HCT116 (cell line): ENCODE results near the gene C1QTNF12. TPM values are rescaled to one million over a fixed set of nuclear protein-coding genes. Genes with fewer than 3 reads are reported as not detected.

Experiments used
- ATAC-seq: fragments of 200-7000 bp; cut with Tn5 transposase; 2 replicates; pipeline ENCODE4 v1.9.1; 2020; ENCODE audit warnings: mild to moderate bottlenecking, moderate library complexity
- BruUV-seq: library from RNA; stranded (reverse); fragments of 400-500 nt; replicated peaks from 2 replicates; lab custom pipeline; 2021; lab: Mats Ljungman, UMichigan
- CTCF ChIA-PET: fragments of 300-600 bp; sonication (Branson Sonifier 250); formaldehyde crosslinking; loops from one replicate; lab custom pipeline; 2021; ENCODE audit warnings: antibody characterized with exemption; lab: Charles Lee
- POLR2A ChIA-PET: fragments of 300-600, 350-600 bp; sonication (Branson Sonifier 250); formaldehyde crosslinking; loops from one replicate; lab custom pipeline; 2021; ENCODE audit warnings: antibody characterized with exemption; lab: Charles Lee
- RAD21 ChIA-PET, 2 experiments: fragments of 300-600 bp; sonication (Branson Sonifier 250); formaldehyde crosslinking; loops; one replicate each; lab custom pipeline; 2023; ENCODE audit warnings: low total read pairs in 2 of 2; ENCODE audit not compliant: uncharacterized antibody in 2 of 2, unreplicated experiment in 2 of 2, low non-redundant PET in 1 of 2; lab: Charles Lee
- DNase-seq: peaks from one replicate; pipeline ENCODE4 v3.0.0-alpha.2; 2010; ENCODE audit warnings: low read depth, low spot score
- H2AFZ ChIP-seq: fragments of 200-600 bp; shearing (Covaris generic), sonication (generic); 2 replicates; pipeline ENCODE4 v1.6.1; 2017; ENCODE audit warnings: low read depth, mixed run types, mixed read lengths, antibody characterized with exemption, low read length; ENCODE audit not compliant: poor library complexity, severe bottlenecking
- H3K27ac ChIP-seq: 2 replicates; pipeline ENCODE4 v1.5.1; 2012; ENCODE audit warnings: low read depth, low read length
- H3K27me3 ChIP-seq: fragments of 200-600 bp; sonication (generic); 2 replicates; pipeline ENCODE4 v1.6.1; 2016; ENCODE audit warnings: mixed run types, low read length, mixed read lengths; ENCODE audit not compliant: insufficient read depth
- H3K36me3 ChIP-seq, 2 experiments: fragments of 200-500 bp in 1 of 2; fragments of 200-600 bp in 1 of 2; sonication (Bioruptor generic) in 1 of 2; sonication (generic) in 1 of 2; 2 replicates each; pipeline versions ENCODE4 v1.5.1 to v1.6.1; 2014 to 2016; ENCODE audit warnings: low read length in 2 of 2, inconsistent platforms in 1 of 2, mixed read lengths in 1 of 2, mixed run types in 1 of 2; ENCODE audit not compliant: insufficient read depth in 2 of 2, control insufficient read depth in 1 of 2
- H3K4me1 ChIP-seq, 2 experiments: fragments of 200-600 bp in 1 of 2; sonication (generic) in 1 of 2; 2 replicates each; pipeline versions ENCODE4 v1.5.1 to v1.6.1; 2012 to 2017; ENCODE audit warnings: low read length in 2 of 2, inconsistent platforms in 1 of 2, mild to moderate bottlenecking in 1 of 2, mixed read lengths in 1 of 2, mixed run types in 1 of 2, moderate library complexity in 1 of 2; ENCODE audit not compliant: insufficient read depth in 2 of 2, control insufficient read depth in 1 of 2
- H3K4me2 ChIP-seq: fragments of 200-600 bp; sonication (generic); 2 replicates; pipeline ENCODE4 v1.6.1; 2017; ENCODE audit warnings: mixed run types, low read length, mixed read lengths
- H3K4me3 ChIP-seq, 2 experiments: fragments of 200-600 bp in 1 of 2; sonication (generic) in 1 of 2; replicated peaks in 1 of 2; 2 replicates each; pipeline ENCODE4 v1.5.1; 2011 to 2016; ENCODE audit warnings: low read length in 2 of 2, control low read depth in 1 of 2, low read depth in 1 of 2, mild to moderate bottlenecking in 1 of 2, mixed read lengths in 1 of 2, mixed run types in 1 of 2
- H3K79me2 ChIP-seq: fragments of 200-600 bp; sonication (generic); 2 replicates; pipeline ENCODE4 v1.6.1; 2017; ENCODE audit warnings: mild to moderate bottlenecking, mixed run types, low read length, moderate library complexity, mixed read lengths; ENCODE audit not compliant: insufficient read depth
- H3K9ac ChIP-seq: fragments of 200-600 bp; sonication (generic); 2 replicates; pipeline ENCODE4 v1.6.1; 2016; ENCODE audit warnings: low read length, mixed read lengths
- H3K9me2 ChIP-seq: fragments of 200-600 bp; sonication (generic), shearing (Covaris generic); 2 replicates; pipeline ENCODE4 v1.6.1; 2017; ENCODE audit warnings: mixed run types, mild to moderate bottlenecking, moderate library complexity; ENCODE audit not compliant: insufficient read depth
- H3K9me3 ChIP-seq, 2 experiments: fragments of 200-500 bp in 1 of 2; fragments of 200-600 bp in 1 of 2; sonication (Bioruptor generic) in 1 of 2; sonication (generic) in 1 of 2; 2 replicates each; pipeline ENCODE4 v1.6.1; 2014 to 2017; ENCODE audit warnings: low read length in 2 of 2, mixed read lengths in 2 of 2, inconsistent platforms in 1 of 2, low read depth in 1 of 2, mild to moderate bottlenecking in 1 of 2, mixed run types in 1 of 2, moderate library complexity in 1 of 2; ENCODE audit not compliant: control insufficient read depth in 1 of 2, insufficient read depth in 1 of 2
- H4K20me1 ChIP-seq: fragments of 200-600 bp; sonication (generic), shearing (Covaris generic); 2 replicates; pipeline ENCODE4 v1.6.1; 2017; ENCODE audit warnings: mixed run types, mild to moderate bottlenecking, moderate library complexity; ENCODE audit not compliant: insufficient read depth
- EZH2 ChIP-seq: fragments of 200-600 bp; sonication (generic); IDR thresholded peaks from 2 replicates; pipeline ENCODE4 v1.6.1; 2017; ENCODE audit warnings: antibody characterized with exemption, mixed run types
- EZH2phosphoT487 ChIP-seq: fragments of 200-600 bp; IDR thresholded peaks from 2 replicates; pipeline ENCODE4 v1.6.1; 2018; ENCODE audit warnings: antibody characterized with exemption, borderline replicate concordance
- POLR2AphosphoS5 ChIP-seq: IDR thresholded peaks from 2 replicates; pipeline ENCODE4 v1.6.1; 2011; ENCODE audit warnings: mild to moderate bottlenecking, low read depth, low read length, moderate library complexity
- ZNF274 ChIP-seq: fragments of 200-500 bp; sonication (Bioruptor generic); IDR thresholded peaks from 2 replicates; pipeline ENCODE4 v1.6.1; 2014; ENCODE audit warnings: mild to moderate bottlenecking, low read depth, low read length, inconsistent platforms
- intact Hi-C: fragments of 100-400 bp; cut with micrococcal nuclease; formaldehyde crosslinking; loops from 2 replicates; pipeline ENCODE4 v1.10.0; 2022
- total RNA-seq: library from RNA; stranded (reverse); gene quantifications from one replicate; pipeline ENCODE4 v1.2.1, GENCODE V29; 2021; ENCODE audit not compliant: unreplicated experiment
- TF ChIP-seq, protein P1 (sequence below): IDR thresholded peaks from 2 replicates; pipeline ENCODE4 v1.6.1; 2012; ENCODE audit warnings: low read depth

The C1QTNF12 gene
- total RNA-seq, 1 experiment from 2014 or later: 6.9 TPM

DNA sequence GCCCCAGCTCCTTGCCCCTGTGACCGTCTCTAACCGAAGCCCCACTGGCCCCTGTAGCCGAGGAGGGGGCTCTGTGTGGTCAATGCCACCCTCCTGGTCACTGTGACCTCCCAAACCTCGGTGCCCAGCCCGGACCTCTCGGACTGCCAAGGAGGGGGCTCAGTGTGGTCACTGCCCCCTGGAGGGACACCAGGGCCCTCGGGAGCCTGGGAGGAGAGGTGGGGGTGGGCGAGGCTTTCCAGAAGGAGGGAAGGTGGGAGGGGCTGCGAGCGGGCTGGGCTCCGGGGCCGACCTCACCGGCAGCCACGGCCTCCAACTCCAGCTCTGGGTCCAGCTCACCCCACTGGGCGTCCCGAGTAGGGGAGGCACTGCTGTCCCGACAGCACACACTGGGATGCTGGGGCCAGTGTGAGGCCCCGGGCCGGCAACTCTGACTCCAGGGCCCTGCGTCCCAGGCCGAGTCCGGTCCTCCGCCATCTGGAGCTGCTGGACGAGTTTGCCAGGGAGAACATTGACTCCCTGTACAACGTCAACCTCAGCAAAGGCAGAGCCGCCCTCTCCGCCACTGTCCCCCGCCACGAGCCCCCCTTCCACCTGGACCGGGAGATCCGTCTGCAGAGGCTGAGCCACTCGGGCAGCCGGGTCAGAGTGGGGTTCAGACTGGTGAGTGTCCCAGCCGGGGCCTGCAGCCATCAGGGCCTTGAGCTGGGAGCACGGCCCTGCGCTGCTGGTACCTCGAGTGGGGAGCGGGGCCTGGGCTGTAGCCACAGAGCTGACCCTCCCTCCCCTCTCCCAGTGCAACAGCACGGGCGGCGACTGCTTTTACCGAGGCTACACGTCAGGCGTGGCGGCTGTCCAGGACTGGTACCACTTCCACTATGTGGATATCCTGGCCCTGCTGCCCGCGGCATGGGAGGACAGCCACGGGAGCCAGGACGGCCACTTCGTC, 40.1 kb upstream of the C1QTNF12 start:
- H3K27me3 ChIP-seq: no peaks in the 10 kb centered on the region
- POLR2A ChIA-PET: no interaction called here
- TF ChIP-seq, protein P1, sequence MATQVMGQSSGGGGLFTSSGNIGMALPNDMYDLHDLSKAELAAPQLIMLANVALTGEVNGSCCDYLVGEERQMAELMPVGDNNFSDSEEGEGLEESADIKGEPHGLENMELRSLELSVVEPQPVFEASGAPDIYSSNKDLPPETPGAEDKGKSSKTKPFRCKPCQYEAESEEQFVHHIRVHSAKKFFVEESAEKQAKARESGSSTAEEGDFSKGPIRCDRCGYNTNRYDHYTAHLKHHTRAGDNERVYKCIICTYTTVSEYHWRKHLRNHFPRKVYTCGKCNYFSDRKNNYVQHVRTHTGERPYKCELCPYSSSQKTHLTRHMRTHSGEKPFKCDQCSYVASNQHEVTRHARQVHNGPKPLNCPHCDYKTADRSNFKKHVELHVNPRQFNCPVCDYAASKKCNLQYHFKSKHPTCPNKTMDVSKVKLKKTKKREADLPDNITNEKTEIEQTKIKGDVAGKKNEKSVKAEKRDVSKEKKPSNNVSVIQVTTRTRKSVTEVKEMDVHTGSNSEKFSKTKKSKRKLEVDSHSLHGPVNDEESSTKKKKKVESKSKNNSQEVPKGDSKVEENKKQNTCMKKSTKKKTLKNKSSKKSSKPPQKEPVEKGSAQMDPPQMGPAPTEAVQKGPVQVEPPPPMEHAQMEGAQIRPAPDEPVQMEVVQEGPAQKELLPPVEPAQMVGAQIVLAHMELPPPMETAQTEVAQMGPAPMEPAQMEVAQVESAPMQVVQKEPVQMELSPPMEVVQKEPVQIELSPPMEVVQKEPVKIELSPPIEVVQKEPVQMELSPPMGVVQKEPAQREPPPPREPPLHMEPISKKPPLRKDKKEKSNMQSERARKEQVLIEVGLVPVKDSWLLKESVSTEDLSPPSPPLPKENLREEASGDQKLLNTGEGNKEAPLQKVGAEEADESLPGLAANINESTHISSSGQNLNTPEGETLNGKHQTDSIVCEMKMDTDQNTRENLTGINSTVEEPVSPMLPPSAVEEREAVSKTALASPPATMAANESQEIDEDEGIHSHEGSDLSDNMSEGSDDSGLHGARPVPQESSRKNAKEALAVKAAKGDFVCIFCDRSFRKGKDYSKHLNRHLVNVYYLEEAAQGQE: no peak
- no peak for TF ChIP-seq ZNF274
- no peak for TF ChIP-seq EZH2phosphoT487
- no peak for TF ChIP-seq EZH2
- TF ChIP-seq POLR2AphosphoS5: no peak
- TF ChIP-seq, all 23 proteins: peak for 0
- H4K20me1 ChIP-seq: no peaks in the 10 kb centered on the region
- BruUV-seq: no TSS peak
- CTCF ChIA-PET: no interaction called here
- H3K4me2 ChIP-seq: no peak overlapping the region
- no peak overlapping the region; the same call in 1 of the 2 replicates for H3K27ac ChIP-seq
- ATAC-seq: no peak
- no peak overlapping the region for H2AFZ ChIP-seq
- H3K4me3 ChIP-seq: no peak overlapping the region
- no peak for DNase-seq
- no peak overlapping the region for H3K9ac ChIP-seq
- H3K9me2 ChIP-seq: no peaks in the 10 kb centered on the region
- no peaks in the 10 kb centered on the region for H3K36me3 ChIP-seq
- no peaks in the 10 kb centered on the region for H3K9me3 ChIP-seq
- no peaks in the 10 kb centered on the region for H3K79me2 ChIP-seq
- peaks cover 13 to 37% of the 10 kb centered on the region in 2 experiments for H3K4me1 ChIP-seq
- intact Hi-C loops: no loop called here
- RAD21 ChIA-PET: no interaction called here
